Natural killer cell (primary cell): ENCODE data around the gene PDK2. TPM values are rescaled to one million over a fixed set of nuclear protein-coding genes. Genes with fewer than 3 reads are reported as not detected.

ENCODE experiments used
- ATAC-seq, 3 donors: fragments of 150-1000 bp in 2 of 3; fragments of 200-7000 bp in 1 of 3; cut with Tn5 transposase; 1 replicate in 1 of 3; 2 replicates in 2 of 3; pipeline ENCODE4 v1.10.0; 2021; ENCODE audit warnings: mild to moderate bottlenecking in 2 of 3, moderate library complexity in 2 of 3
- DNase-seq, 2 donors: peaks; one replicate each; pipeline versions ENCODE4 v3.0.0 to v3.0.0-alpha.2; 2013 to 2021; ENCODE audit warnings: mixed read lengths in 1 of 2
- H3K27ac ChIP-seq: one replicate; pipeline ENCODE4 v1.5.1; 2013; ENCODE audit warnings: mild to moderate bottlenecking, low read length
- H3K27me3 ChIP-seq: one replicate; pipeline ENCODE4 v1.6.1; 2013; ENCODE audit warnings: low read length; ENCODE audit not compliant: control insufficient read depth, insufficient read depth
- H3K36me3 ChIP-seq: one replicate; pipeline ENCODE4 v1.6.1; 2013; ENCODE audit warnings: low read length; ENCODE audit not compliant: control insufficient read depth, insufficient read depth
- H3K4me1 ChIP-seq: one replicate; pipeline ENCODE4 v1.6.1; 2013; ENCODE audit warnings: low read length; ENCODE audit not compliant: control insufficient read depth, insufficient read depth
- H3K4me3 ChIP-seq: one replicate; pipeline ENCODE4 v1.5.1; 2013; ENCODE audit warnings: low read length
- H3K9me3 ChIP-seq: one replicate; pipeline ENCODE4 v1.6.1; 2013; ENCODE audit warnings: low read length; ENCODE audit not compliant: control insufficient read depth, insufficient read depth
- H3K27ac Mint-ChIP-seq, 2 donors: one replicate each; pipeline ENCODE4 v1.8.0; 2022; ENCODE audit warnings: mild to moderate bottlenecking in 2 of 2, mixed read lengths in 2 of 2, moderate library complexity in 1 of 2
- H3K27me3 Mint-ChIP-seq, 2 donors: one replicate each; pipeline ENCODE4 v1.8.0; 2022; ENCODE audit warnings: low read depth in 2 of 2, mixed read lengths in 2 of 2
- H3K36me3 Mint-ChIP-seq: one replicate; pipeline ENCODE4 v1.8.0; 2022; ENCODE audit warnings: mixed read lengths
- H3K4me1 Mint-ChIP-seq, 2 donors: one replicate each; pipeline ENCODE4 v1.8.0; 2022; ENCODE audit warnings: mixed read lengths in 2 of 2
- H3K4me3 Mint-ChIP-seq: one replicate; pipeline ENCODE4 v1.8.0; 2022; ENCODE audit warnings: mild to moderate bottlenecking, moderate library complexity, mixed read lengths
- H3K9me3 Mint-ChIP-seq, 2 donors: one replicate each; pipeline ENCODE4 v1.8.0; 2022; ENCODE audit warnings: mixed read lengths in 2 of 2
- CTCF ChIP-seq: fragments of 200-600 bp; IDR thresholded peaks from one replicate; pipeline ENCODE4 v1.8.0; 2022; ENCODE audit warnings: antibody characterized with exemption
- WGBS: methylation state at CpG from one replicate; pipeline ENCODE4 v1.1.7; 2013; ENCODE audit warnings: missing lambda C conversion rate; ENCODE audit not compliant: insufficient coverage; 5-methylcytosine and 5-hydroxymethylcytosine counted together
- intact Hi-C: fragments of 100-400 bp; cut with micrococcal nuclease; formaldehyde crosslinking; loops from one replicate; pipeline ENCODE4 v1.14.2; 2022
- total RNA-seq, 4 donors: library from RNA; stranded (reverse); fragments of 120-200 nt in 1 of 4; gene quantifications; one replicate each; pipeline versions ENCODE4 v1.2.3 to v1.2.4, GENCODE V29; 2013 to 2022

The PDK2 gene
- 10 to 100 TPM; 23.2 to 32.9 (median 23.6) TPM for total RNA-seq
- total RNA-seq (2013) = 15.7 TPM

GRCh38 chr17:50094753-50095619 lies at the start of gene PDK2:
Gene PDK2, plus strand, starts transcription at chr17:50095351. Its CDS starts 85 bp downstream, at chr17:50095436.
- Mint-ChIP-seq H3K27ac (peak within 1 kb of the TSS; percentile 96 to 98), H3K4me1 (peaks cover 41 to 47% of the 10 kb centered on the region in 2 donors), H3K27me3 (peaks cover 0 to 4% of the 10 kb centered on the region in 2 donors), H3K9me3 (no peaks in the 10 kb centered on the region), H3K4me3 (peak within 1 kb of the TSS; percentile 95), H3K36me3 (no peaks in the 10 kb centered on the region)
- ATAC-seq (peak; percentile 90 to 99 (median 91)), DNase-seq (peak; percentile 96 to 97)
- Histone ChIP-seq H3K27me3 (no peaks in the 10 kb centered on the region), H3K36me3 (peaks cover 11% of the 10 kb centered on the region), H3K27ac (peak within 1 kb of the TSS; percentile 53), H3K9me3 (no peaks in the 10 kb centered on the region), H3K4me1 (peaks cover 35% of the 10 kb centered on the region), H3K4me3 (peak within 1 kb of the TSS; percentile 61)
- TF ChIP-seq CTCF = no peak
- intact Hi-C loops = loop anchor here (2.0 to 10.0 kb wide), 3 partner anchors 57 to 200 kb away; partner anchors contain the start of gene PPP1R9B
- WGBS = under 1% methylated on average over 68 of the region's 68 CpGs

- no peaks in the 10 kb centered on the region for H3K36me3 ChIP-seq
- no peak overlapping the region for H3K4me3 ChIP-seq
- peaks cover 8 to 24% of the 10 kb centered on the region in 2 donors for H3K27me3 Mint-ChIP-seq
- no peaks in the 10 kb centered on the region for H3K27me3 ChIP-seq
- H3K4me1 ChIP-seq = no peaks in the 10 kb centered on the region
- no peak overlapping the region for H3K27ac ChIP-seq
- WGBS = 86% methylated on average over 2 of the region's 2 CpGs
- intact Hi-C loops = no loop called here
- DNase-seq = no peak
- H3K4me1 Mint-ChIP-seq = no peaks in the 10 kb centered on the region
- no peak for TF ChIP-seq CTCF
- no peaks in the 10 kb centered on the region for H3K36me3 Mint-ChIP-seq
- no peak overlapping the region for H3K27ac Mint-ChIP-seq
- H3K4me3 Mint-ChIP-seq = no peak overlapping the region
- H3K9me3 ChIP-seq = no peaks in the 10 kb centered on the region
- no peak for ATAC-seq
- H3K9me3 Mint-ChIP-seq = no peaks in the 10 kb centered on the region
Measured at GRCh38 chr17:50046179-50046578, 49.0 kb upstream of the PDK2 start.

GRCh38 chr17:50046667-50047066 lies 48.5 kb upstream of the PDK2 start:
- Mint-ChIP-seq H3K9me3 (no peaks in the 10 kb centered on the region), H3K4me3 (no peak overlapping the region), H3K27ac (no peak overlapping the region), H3K4me1 (no peaks in the 10 kb centered on the region), H3K36me3 (no peaks in the 10 kb centered on the region), H3K27me3 (peaks cover 6 to 20% of the 10 kb centered on the region in 2 donors)
- no peak for ATAC-seq
- DNase-seq = no peak
- TF ChIP-seq CTCF = no peak
- Histone ChIP-seq H3K27ac (no peak overlapping the region), H3K9me3 (no peaks in the 10 kb centered on the region), H3K36me3 (no peaks in the 10 kb centered on the region), H3K4me1 (no peaks in the 10 kb centered on the region), H3K27me3 (no peaks in the 10 kb centered on the region), H3K4me3 (no peak overlapping the region)
- intact Hi-C loops = no loop called here
- 79% methylated on average over 5 of the region's 6 CpGs for WGBS
